Measurements from ENCODE around the gene ANKRD10. TPM values are rescaled to one million over a fixed set of nuclear protein-coding genes. Genes with fewer than 3 reads are reported as not detected.

The ANKRD10 gene
- total RNA-seq, 1 experiment from 2014 or later: 219 TPM

DNA sequence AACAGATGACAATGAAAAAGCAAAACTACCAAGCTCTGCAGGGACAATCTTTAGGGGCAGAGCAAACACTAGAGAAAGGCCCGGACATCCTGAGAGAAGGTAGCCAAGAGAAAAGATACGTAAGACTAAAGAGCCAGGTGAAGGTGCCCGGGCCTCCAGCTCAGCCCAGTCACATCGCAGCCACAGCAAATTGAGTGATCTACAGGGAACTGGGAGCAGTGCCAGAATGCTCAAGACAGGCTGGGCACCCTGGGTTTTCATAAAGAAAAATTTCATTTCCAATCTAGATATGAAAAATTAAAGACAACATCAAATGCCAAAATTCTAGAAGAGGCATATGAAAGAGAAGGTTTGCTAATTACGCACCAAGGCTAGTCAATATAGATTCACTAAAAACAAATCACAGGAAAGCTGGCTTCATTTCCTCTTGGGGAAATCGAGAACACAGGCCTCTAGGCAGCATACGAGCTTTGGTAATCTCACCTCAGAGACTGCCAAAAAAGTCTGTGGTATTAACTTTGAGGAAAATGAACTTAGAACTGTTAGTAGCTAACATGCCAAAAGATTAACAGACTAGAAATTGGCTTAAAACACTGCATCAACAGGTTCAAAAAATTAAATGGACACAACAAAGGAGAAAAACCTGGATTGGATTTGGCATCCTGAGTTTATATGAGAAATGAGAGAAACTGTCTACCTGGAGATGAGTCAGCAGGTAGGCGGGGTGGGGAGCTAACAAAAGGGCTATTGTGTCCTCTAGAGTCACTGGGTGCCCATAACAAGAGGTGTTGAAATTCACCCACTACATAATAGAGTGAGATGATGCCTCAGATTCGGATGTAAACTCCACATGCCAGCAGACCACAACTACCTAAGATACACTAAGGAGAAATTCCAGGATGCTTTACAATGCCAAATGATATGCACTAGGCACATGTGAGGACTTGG lies 6.6 kb downstream of the ANKRD10 start:
- CTCF ChIA-PET: interaction anchor here (0.7 to 1.8 kb wide), 2 partner anchors 17 to 263 kb away, joined by 3 to 7 read pairs; no protein-coding TSS in a partner anchor
- Mint-ChIP-seq H3K36me3 (peaks cover 55% of the 10 kb centered on the region), H3K4me1 (peaks cover 75% of the 10 kb centered on the region), H3K27ac (peak overlapping the region; percentile 97), H3K27me3 (ENCODE audit: low read depth) (no peaks in the 10 kb centered on the region), H3K9me3 (no peaks in the 10 kb centered on the region), H3K4me3 (peak overlapping the region; percentile 47)
- TF ChIP-seq GABPB1 (CRISPR knock-in tag; IDR thresholded peaks at IDR 0.05) (no peak), ATF3 (CRISPR knock-in tag; conservative IDR thresholded peaks at IDR 0.05) (no peak), IRF2 (CRISPR knock-in tag; IDR thresholded peaks at IDR 0.05; ENCODE audit: borderline replicate concordance, low read depth) (no peak), TEAD4 (CRISPR knock-in tag; IDR thresholded peaks at IDR 0.05) (no peak), TEAD1 (CRISPR knock-in tag; IDR thresholded peaks at IDR 0.05) (peak; percentile 42; the same call in 1 of the 2 replicates), FOXK1 (CRISPR knock-in tag; IDR thresholded peaks at IDR 0.05) (peak; percentile 45; the same call in 1 of the 2 replicates), ZNF423 (CRISPR knock-in tag; IDR thresholded peaks at IDR 0.05) (peak; percentile 36; the same call in 1 of the 2 replicates), SP1 (CRISPR knock-in tag; conservative IDR thresholded peaks at IDR 0.05) (peak; percentile 43; the same call in 1 of the 2 replicates), NFE2L1 (CRISPR knock-in tag; IDR thresholded peaks at IDR 0.05) (peak; percentile 71), HMGA2 (CRISPR knock-in tag; IDR thresholded peaks at IDR 0.05) (no peak)
- TF ChIP-seq, protein P1, sequence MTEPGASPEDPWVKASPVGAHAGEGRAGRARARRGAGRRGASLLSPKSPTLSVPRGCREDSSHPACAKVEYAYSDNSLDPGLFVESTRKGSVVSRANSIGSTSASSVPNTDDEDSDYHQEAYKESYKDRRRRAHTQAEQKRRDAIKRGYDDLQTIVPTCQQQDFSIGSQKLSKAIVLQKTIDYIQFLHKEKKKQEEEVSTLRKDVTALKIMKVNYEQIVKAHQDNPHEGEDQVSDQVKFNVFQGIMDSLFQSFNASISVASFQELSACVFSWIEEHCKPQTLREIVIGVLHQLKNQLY (CRISPR knock-in tag; IDR thresholded peaks at IDR 0.05): no peak
- TF ChIP-seq, protein P2, sequence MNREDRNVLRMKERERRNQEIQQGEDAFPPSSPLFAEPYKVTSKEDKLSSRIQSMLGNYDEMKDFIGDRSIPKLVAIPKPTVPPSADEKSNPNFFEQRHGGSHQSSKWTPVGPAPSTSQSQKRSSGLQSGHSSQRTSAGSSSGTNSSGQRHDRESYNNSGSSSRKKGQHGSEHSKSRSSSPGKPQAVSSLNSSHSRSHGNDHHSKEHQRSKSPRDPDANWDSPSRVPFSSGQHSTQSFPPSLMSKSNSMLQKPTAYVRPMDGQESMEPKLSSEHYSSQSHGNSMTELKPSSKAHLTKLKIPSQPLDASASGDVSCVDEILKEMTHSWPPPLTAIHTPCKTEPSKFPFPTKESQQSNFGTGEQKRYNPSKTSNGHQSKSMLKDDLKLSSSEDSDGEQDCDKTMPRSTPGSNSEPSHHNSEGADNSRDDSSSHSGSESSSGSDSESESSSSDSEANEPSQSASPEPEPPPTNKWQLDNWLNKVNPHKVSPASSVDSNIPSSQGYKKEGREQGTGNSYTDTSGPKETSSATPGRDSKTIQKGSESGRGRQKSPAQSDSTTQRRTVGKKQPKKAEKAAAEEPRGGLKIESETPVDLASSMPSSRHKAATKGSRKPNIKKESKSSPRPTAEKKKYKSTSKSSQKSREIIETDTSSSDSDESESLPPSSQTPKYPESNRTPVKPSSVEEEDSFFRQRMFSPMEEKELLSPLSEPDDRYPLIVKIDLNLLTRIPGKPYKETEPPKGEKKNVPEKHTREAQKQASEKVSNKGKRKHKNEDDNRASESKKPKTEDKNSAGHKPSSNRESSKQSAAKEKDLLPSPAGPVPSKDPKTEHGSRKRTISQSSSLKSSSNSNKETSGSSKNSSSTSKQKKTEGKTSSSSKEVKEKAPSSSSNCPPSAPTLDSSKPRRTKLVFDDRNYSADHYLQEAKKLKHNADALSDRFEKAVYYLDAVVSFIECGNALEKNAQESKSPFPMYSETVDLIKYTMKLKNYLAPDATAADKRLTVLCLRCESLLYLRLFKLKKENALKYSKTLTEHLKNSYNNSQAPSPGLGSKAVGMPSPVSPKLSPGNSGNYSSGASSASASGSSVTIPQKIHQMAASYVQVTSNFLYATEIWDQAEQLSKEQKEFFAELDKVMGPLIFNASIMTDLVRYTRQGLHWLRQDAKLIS (CRISPR knock-in tag; IDR thresholded peaks at IDR 0.05; ENCODE audit: borderline replicate concordance): no peak
- TF ChIP-seq, protein P3, sequence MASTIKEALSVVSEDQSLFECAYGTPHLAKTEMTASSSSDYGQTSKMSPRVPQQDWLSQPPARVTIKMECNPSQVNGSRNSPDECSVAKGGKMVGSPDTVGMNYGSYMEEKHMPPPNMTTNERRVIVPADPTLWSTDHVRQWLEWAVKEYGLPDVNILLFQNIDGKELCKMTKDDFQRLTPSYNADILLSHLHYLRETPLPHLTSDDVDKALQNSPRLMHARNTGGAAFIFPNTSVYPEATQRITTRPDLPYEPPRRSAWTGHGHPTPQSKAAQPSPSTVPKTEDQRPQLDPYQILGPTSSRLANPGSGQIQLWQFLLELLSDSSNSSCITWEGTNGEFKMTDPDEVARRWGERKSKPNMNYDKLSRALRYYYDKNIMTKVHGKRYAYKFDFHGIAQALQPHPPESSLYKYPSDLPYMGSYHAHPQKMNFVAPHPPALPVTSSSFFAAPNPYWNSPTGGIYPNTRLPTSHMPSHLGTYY (CRISPR knock-in tag; IDR thresholded peaks at IDR 0.05): no peak
- DNase-seq (ENCODE audit: low spot score): no peak
- POLR2A ChIA-PET: no interaction called here
- ATAC-seq: peak; percentile 86

GRCh38 chr13:110907301-110907700 lies 7.6 kb downstream of the ANKRD10 start:
- ChIA-PET CTCF (interaction anchor here (1.8 kb wide), 1 partner anchor 262 kb away, joined by 7 read pairs; no protein-coding TSS in a partner anchor), POLR2A (no interaction called here)
- Mint-ChIP-seq H3K27me3 (ENCODE audit: low read depth) (no peaks in the 10 kb centered on the region), H3K4me1 (peaks cover 65% of the 10 kb centered on the region), H3K9me3 (no peaks in the 10 kb centered on the region), H3K36me3 (peaks cover 61% of the 10 kb centered on the region), H3K27ac (peak overlapping the region; percentile 97), H3K4me3 (peak overlapping the region; percentile 37)
- no peak for ATAC-seq
- TF ChIP-seq, protein P1 (CRISPR knock-in tag; IDR thresholded peaks at IDR 0.05): no peak
- TF ChIP-seq TP53 (CRISPR knock-in tag; IDR thresholded peaks at IDR 0.05) (no peak), ZNF232 (CRISPR knock-in tag; IDR thresholded peaks at IDR 0.05) (no peak), TEAD1 (CRISPR knock-in tag; IDR thresholded peaks at IDR 0.05) (no peak), FOXJ3 (CRISPR knock-in tag; IDR thresholded peaks at IDR 0.05; ENCODE audit: borderline replicate concordance) (no peak)
- no peak for DNase-seq (ENCODE audit: low spot score)
